Breast epithelium (tissue), 3 donors: Measurements from ENCODE around the gene PLEKHA5.

ENCODE experiments used
- POLR2A ChIP-seq: fragments of 450-650 bp; IDR thresholded peaks from one replicate; pipeline ENCODE4 v1.6.1; 2016; ENCODE audit warnings: antibody characterized with exemption, mild to moderate bottlenecking, moderate library complexity
- TF ChIP-seq, protein P1 (sequence below), 3 donors: fragments of 450-650 bp; IDR thresholded peaks; one replicate each; pipeline ENCODE4 v1.5.1; 2016 to 2017; ENCODE audit warnings: antibody characterized with exemption in 3 of 3, mild to moderate bottlenecking in 3 of 3, moderate library complexity in 3 of 3

DNA sequence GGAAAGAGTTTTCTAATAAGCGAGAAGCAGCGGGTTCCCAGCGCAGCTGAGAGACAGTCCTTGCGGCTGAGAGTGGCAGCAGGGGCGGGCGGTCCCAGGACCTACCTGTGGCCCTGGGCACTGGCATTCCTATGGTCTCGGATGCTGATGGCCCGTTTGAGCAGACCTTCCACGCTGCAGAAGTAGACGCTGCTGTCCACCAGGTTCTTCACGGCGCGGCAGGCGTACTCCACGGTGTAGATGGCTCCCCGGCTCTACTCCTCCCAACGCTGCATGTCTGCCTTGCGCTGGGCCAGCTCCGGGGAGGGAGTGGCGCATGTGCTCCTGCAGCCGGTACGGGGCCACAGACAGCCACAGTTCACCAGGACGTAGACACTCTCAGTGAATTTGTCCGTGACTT, 21.8 kb upstream of the PLEKHA5 start:
- TF ChIP-seq, protein P1, sequence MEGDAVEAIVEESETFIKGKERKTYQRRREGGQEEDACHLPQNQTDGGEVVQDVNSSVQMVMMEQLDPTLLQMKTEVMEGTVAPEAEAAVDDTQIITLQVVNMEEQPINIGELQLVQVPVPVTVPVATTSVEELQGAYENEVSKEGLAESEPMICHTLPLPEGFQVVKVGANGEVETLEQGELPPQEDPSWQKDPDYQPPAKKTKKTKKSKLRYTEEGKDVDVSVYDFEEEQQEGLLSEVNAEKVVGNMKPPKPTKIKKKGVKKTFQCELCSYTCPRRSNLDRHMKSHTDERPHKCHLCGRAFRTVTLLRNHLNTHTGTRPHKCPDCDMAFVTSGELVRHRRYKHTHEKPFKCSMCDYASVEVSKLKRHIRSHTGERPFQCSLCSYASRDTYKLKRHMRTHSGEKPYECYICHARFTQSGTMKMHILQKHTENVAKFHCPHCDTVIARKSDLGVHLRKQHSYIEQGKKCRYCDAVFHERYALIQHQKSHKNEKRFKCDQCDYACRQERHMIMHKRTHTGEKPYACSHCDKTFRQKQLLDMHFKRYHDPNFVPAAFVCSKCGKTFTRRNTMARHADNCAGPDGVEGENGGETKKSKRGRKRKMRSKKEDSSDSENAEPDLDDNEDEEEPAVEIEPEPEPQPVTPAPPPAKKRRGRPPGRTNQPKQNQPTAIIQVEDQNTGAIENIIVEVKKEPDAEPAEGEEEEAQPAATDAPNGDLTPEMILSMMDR (IDR thresholded peaks at IDR 0.05): no peak
- TF ChIP-seq POLR2A: no peak
